A549 (cell line): ENCODE measurements around the gene NUMB. TPM values are rescaled to one million over a fixed set of nuclear protein-coding genes. Genes with fewer than 3 reads are reported as not detected.
A peak's percentile ranks its signal among the peaks of the same experiment; 100 is the strongest.

ENCODE experiments used
- ATAC-seq, 2 experiments: fragments of 200-7000 bp in 1 of 2; fragments of >200 bp in 1 of 2; cut with Nextera tagmentation in 1 of 2; cut with Tn5 transposase in 1 of 2; 3 replicates each; pipeline versions ENCODE4 v1.8.0 to v1.9.1; 2018 to 2020; ENCODE audit warnings: mild to moderate bottlenecking in 1 of 2, moderate library complexity in 1 of 2
- CTCF ChIA-PET: fragments of 300-600 bp; sonication (Branson Sonifier 250); formaldehyde crosslinking; extraction: SDS; loops from one replicate; lab custom pipeline; 2021; ENCODE audit warnings: antibody characterized with exemption, inconsistent platforms; lab: Yijun Ruan, JAX
- POLR2A ChIA-PET: fragments of 350-600 bp; formaldehyde crosslinking; extraction: SDS; loops from one replicate; lab custom pipeline; 2021; ENCODE audit warnings: antibody characterized with exemption, inconsistent platforms; lab: Yijun Ruan, JAX
- DNase-seq, 2 experiments: peaks; one replicate each; pipeline versions ENCODE4 v3.0.0 to v3.0.0-alpha.2; 2011 to 2016; ENCODE audit warnings: low read depth in 1 of 2, low spot score in 1 of 2
- FAIRE-seq: peaks from 2 replicates; lab custom pipeline; 2011; peaks lifted over from hg19 to GRCh38; lab: Jason Lieb, UNC
- H3K27ac ChIP-seq, 2 experiments: fragments of >200 bp; sonication (Bioruptor Twin); formaldehyde crosslinking; 3 replicates each; pipeline ENCODE4 v1.5.1; 2016 to 2017
- H3K4me1 ChIP-seq: fragments of >200 bp; sonication (Bioruptor Twin); formaldehyde crosslinking; 3 replicates; pipeline ENCODE4 v1.6.1; 2016
- H3K4me2 ChIP-seq: fragments of >200 bp; sonication (Bioruptor Twin); formaldehyde crosslinking; 3 replicates; pipeline ENCODE4 v1.6.1; 2016
- H3K4me3 ChIP-seq: fragments of >200 bp; sonication (Bioruptor Twin); formaldehyde crosslinking; 3 replicates; pipeline ENCODE4 v1.5.1; 2016
- H3K9me3 ChIP-seq: fragments of >200 bp; sonication (Bioruptor Twin); formaldehyde crosslinking; 3 replicates; pipeline ENCODE4 v1.6.1; 2016
- ATOH8 ChIP-seq: fragments of 250-450 bp; sonication (Bioruptor Pico); IDR thresholded peaks from 2 replicates; pipeline ENCODE4 v1.5.0; 2020; ENCODE audit warnings: low read depth, mild to moderate bottlenecking, moderate library complexity
- BHLHE40 ChIP-seq: IDR thresholded peaks from 2 replicates; pipeline ENCODE4 v1.6.1; 2012; ENCODE audit warnings: low read depth, low read length, inconsistent platforms
- CBX2 ChIP-seq: fragments of 200-600 bp; sonication (generic); IDR thresholded peaks from 2 replicates; pipeline ENCODE4 v1.6.1; 2016; ENCODE audit warnings: low read depth, mild to moderate bottlenecking, borderline replicate concordance
- CHD4 ChIP-seq: fragments of 200-600 bp; sonication (generic); IDR thresholded peaks from 2 replicates; pipeline ENCODE4 v1.6.1; 2016; ENCODE audit warnings: antibody characterized with exemption, mild to moderate bottlenecking, borderline replicate concordance
- E2F6 ChIP-seq: IDR thresholded peaks from 2 replicates; pipeline ENCODE4 v1.6.1; 2012; ENCODE audit warnings: low read depth, borderline replicate concordance
- EHMT2 ChIP-seq: fragments of 200-600 bp; sonication (generic); IDR thresholded peaks from 2 replicates; pipeline ENCODE4 v1.6.1; 2016; ENCODE audit warnings: antibody characterized with exemption, low read depth, mild to moderate bottlenecking, moderate library complexity
- ESRRA ChIP-seq: fragments of 150-350 bp; IDR thresholded peaks from 2 replicates; pipeline ENCODE4 v1.6.1; 2014; ENCODE audit warnings: mild to moderate bottlenecking, low read length, borderline replicate concordance
- FOSB ChIP-seq: fragments of 250-450 bp; sonication (Bioruptor Pico); IDR thresholded peaks from 2 replicates; pipeline ENCODE4 v1.5.0; 2020; ENCODE audit warnings: mild to moderate bottlenecking, moderate library complexity
- FOXS1 ChIP-seq: fragments of 250-450 bp; sonication (Bioruptor Pico); IDR thresholded peaks from 2 replicates; pipeline ENCODE4 v1.5.0; 2020; ENCODE audit warnings: mild to moderate bottlenecking, moderate library complexity
- GATA3 ChIP-seq: IDR thresholded peaks from 2 replicates; pipeline ENCODE4 v1.6.1; 2012; ENCODE audit warnings: borderline replicate concordance
- HDAC2 ChIP-seq: fragments of 200-600 bp; sonication (generic); IDR thresholded peaks from 2 replicates; pipeline ENCODE4 v1.6.1; 2016
- HEYL ChIP-seq: fragments of 250-450 bp; sonication (Bioruptor Pico); IDR thresholded peaks from 2 replicates; pipeline ENCODE4 v1.8.0; 2021; ENCODE audit warnings: mild to moderate bottlenecking, moderate library complexity
- HOXB5 ChIP-seq: fragments of 250-450 bp; sonication (Bioruptor Pico); IDR thresholded peaks from 2 replicates; pipeline ENCODE4 v1.5.0; 2020; ENCODE audit warnings: mild to moderate bottlenecking, moderate library complexity
- JUN ChIP-seq, 2 experiments: fragments of >200 bp; sonication (Bioruptor Twin); formaldehyde crosslinking; IDR thresholded peaks; 2 replicates in 1 of 2; 3 replicates in 1 of 2; pipeline ENCODE4 v1.6.1; 2016 to 2017
- KDM1A ChIP-seq: fragments of 200-600 bp; sonication (generic); IDR thresholded peaks from 2 replicates; pipeline ENCODE4 v1.6.1; 2016; ENCODE audit warnings: low read depth, mild to moderate bottlenecking
- MAX ChIP-seq: IDR thresholded peaks from 2 replicates; pipeline ENCODE4 v1.6.1; 2012
- PHF8 ChIP-seq: fragments of 200-600 bp; sonication (generic); IDR thresholded peaks from 2 replicates; pipeline ENCODE4 v1.6.1; 2016; ENCODE audit warnings: low read depth, mild to moderate bottlenecking, antibody characterized with exemption, moderate library complexity, borderline replicate concordance
- POLR2A ChIP-seq: IDR thresholded peaks from 2 replicates; pipeline ENCODE4 v1.6.1; 2012; ENCODE audit warnings: mild to moderate bottlenecking, low read length
- RARB ChIP-seq: fragments of 250-450 bp; sonication (Bioruptor Pico); IDR thresholded peaks from 2 replicates; pipeline ENCODE4 v1.8.0; 2021; ENCODE audit warnings: mild to moderate bottlenecking, moderate library complexity
- RCOR1 ChIP-seq: fragments of 150-350 bp; IDR thresholded peaks from 2 replicates; pipeline ENCODE4 v1.6.1; 2014; ENCODE audit warnings: antibody characterized with exemption, low read length, low read depth
- RFX5 ChIP-seq: fragments of 450-650 bp; IDR thresholded peaks from 2 replicates; pipeline ENCODE4 v1.7.1; 2014; ENCODE audit warnings: antibody characterized with exemption, mild to moderate bottlenecking, moderate library complexity
- SMC3 ChIP-seq: fragments of >200 bp; sonication (Bioruptor Twin); formaldehyde crosslinking; IDR thresholded peaks from 3 replicates; pipeline ENCODE4 v1.6.1; 2018; ENCODE audit warnings: inconsistent platforms
- ZC3H11A ChIP-seq: fragments of 450-650 bp; IDR thresholded peaks from 2 replicates; pipeline ENCODE4 v1.6.1; 2014; ENCODE audit warnings: antibody characterized with exemption, mild to moderate bottlenecking
- ZFP36 ChIP-seq: fragments of 450-650 bp; IDR thresholded peaks from 2 replicates; pipeline ENCODE4 v1.6.1; 2014; ENCODE audit warnings: borderline replicate concordance; ENCODE audit not compliant: partially characterized antibody
- ZNF302 ChIP-seq: fragments of 250-450 bp; sonication (Bioruptor Pico); IDR thresholded peaks from 2 replicates; pipeline ENCODE4 v1.9.0; 2021; ENCODE audit warnings: inconsistent platforms, mild to moderate bottlenecking, moderate library complexity
- WGBS: methylation state at CpG from one replicate; pipeline ENCODE4 v1.1.6; 2017; ENCODE audit errors: missing lambda C conversion rate; 5-methylcytosine and 5-hydroxymethylcytosine counted together
- polyA plus RNA-seq, 4 experiments: library from polyadenylated mRNA; depleted of rRNA in 3 of 4; stranded (reverse); fragments of >200 nt; fragmentation: RNase III in 1 of 4; extraction: RNeasy Plus Mini Kit Qiagen cat#74134 plus additional on column Dnase treatment in 1 of 4; gene quantifications; 2 replicates in 3 of 4; 3 replicates in 1 of 4; pipeline ENCODE4 v1.2.3, GENCODE V29; 2011 to 2017
- TF ChIP-seq, protein P1 (sequence below): fragments of 450-650 bp; IDR thresholded peaks from 2 replicates; pipeline ENCODE4 v1.6.1; 2014; ENCODE audit warnings: antibody characterized with exemption
- TF ChIP-seq, protein P2 (sequence below): fragments of >200 bp; sonication (Bioruptor Twin); formaldehyde crosslinking; IDR thresholded peaks from 3 replicates; pipeline ENCODE4 v1.5.1; 2016

The NUMB gene
- polyA plus RNA-seq, 2 of the 4 experiments (the other 2 are of a cell fraction), result 40.8 to 151 TPM

DNA sequence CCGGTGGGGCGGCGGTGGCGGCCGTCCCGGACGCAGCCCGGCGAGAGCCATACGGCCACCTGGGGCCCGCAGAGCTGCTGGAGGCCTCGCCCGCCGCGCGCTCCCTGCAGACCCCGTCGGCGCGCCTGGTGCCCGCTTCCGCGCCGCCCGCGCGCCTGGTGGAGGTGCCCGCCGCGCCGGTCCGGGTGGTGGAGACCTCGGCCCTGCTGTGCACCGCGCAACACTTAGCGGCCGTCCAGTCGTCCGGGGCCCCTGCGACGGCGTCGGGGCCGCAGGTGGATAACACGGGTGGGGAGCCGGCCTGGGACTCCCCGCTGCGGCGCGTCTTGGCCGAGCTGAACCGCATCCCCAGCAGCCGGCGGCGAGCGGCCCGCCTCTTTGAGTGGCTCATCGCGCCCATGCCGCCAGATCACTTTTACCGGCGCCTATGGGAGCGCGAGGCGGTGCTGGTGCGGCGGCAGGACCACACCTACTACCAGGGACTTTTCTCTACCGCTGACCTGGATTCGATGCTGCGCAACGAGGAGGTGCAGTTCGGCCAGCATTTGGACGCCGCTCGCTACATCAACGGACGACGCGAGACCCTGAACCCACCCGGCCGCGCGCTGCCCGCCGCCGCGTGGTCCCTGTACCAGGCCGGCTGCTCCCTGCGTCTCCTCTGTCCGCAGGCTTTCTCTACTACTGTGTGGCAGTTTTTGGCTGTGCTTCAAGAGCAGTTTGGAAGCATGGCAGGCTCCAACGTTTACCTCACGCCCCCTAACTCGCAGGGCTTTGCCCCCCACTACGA, 33.1 kb upstream of the NUMB start:
- H3K4me2 ChIP-seq, result peak overlapping the region; percentile 92
- WGBS, result 7% methylated on average over 26 of the region's 94 CpGs
- peaks cover 18% of the 10 kb centered on the region; the same call in 2 of the 3 replicates for H3K4me1 ChIP-seq
- DNase-seq (peak; percentile 65 to 67), FAIRE-seq (no peak), ATAC-seq (peak; percentile 83 to 87)
- H3K27ac ChIP-seq, result peak overlapping the region; percentile 88 to 99
- TF ChIP-seq, protein P1, sequence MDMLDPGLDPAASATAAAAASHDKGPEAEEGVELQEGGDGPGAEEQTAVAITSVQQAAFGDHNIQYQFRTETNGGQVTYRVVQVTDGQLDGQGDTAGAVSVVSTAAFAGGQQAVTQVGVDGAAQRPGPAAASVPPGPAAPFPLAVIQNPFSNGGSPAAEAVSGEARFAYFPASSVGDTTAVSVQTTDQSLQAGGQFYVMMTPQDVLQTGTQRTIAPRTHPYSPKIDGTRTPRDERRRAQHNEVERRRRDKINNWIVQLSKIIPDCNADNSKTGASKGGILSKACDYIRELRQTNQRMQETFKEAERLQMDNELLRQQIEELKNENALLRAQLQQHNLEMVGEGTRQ, result no peak
- no peak for TF ChIP-seq EHMT2
- TF ChIP-seq HDAC2, result no peak
- TF ChIP-seq PHF8, result peak; percentile 6; the same call in 1 of the 2 replicates
- TF ChIP-seq JUN (IDR thresholded peaks at IDR 0.05), result peak in 1 of 2 experiments; percentile 68; a peak in 2 of 5 replicates
- TF ChIP-seq MAX, result peak; percentile 45; the same call in 1 of the 2 replicates
- TF ChIP-seq GATA3, result no peak
- TF ChIP-seq KDM1A, result no peak
- TF ChIP-seq SMC3, result no peak
- peak; percentile 54 for TF ChIP-seq POLR2A
- no peak for TF ChIP-seq ESRRA
- TF ChIP-seq HEYL (CRISPR knock-in tag), result no peak
- no peak for TF ChIP-seq RCOR1
- no peak for TF ChIP-seq ZFP36
- TF ChIP-seq E2F6, result peak; percentile 16; the same call in 1 of the 2 replicates
- TF ChIP-seq CHD4, result no peak
- ChIA-PET CTCF (interaction anchor here (1.0 to 5.5 kb wide), 6 partner anchors 10 to 174 kb away, joined by 3 to 26 read pairs (median 4); no protein-coding TSS in a partner anchor), POLR2A (interaction anchor here (0.7 to 2.2 kb wide), 10 partner anchors 8 to 395 kb away, joined by 3 to 22 read pairs (median 4); partner anchors contain the start of genes ACOT2, ACOT4, ACOT6 and NUMB)
- no peaks in the 10 kb centered on the region for H3K9me3 ChIP-seq
- H3K4me3 ChIP-seq, result peak overlapping the region; percentile 81

- peak overlapping the region; percentile 92 for H3K4me2 ChIP-seq
- TF ChIP-seq FOXS1 (no peak), HOXB5 (no peak), ZC3H11A (no peak), JUN (IDR thresholded peaks at IDR 0.05) (no peak), ATOH8 (no peak), CHD4 (no peak), RFX5 (no peak), SMC3 (no peak), FOSB (CRISPR knock-in tag) (no peak), BHLHE40 (no peak), ZNF302 (CRISPR knock-in tag) (no peak), RARB (CRISPR knock-in tag) (no peak), CBX2 (no peak)
- TF ChIP-seq, protein P2, sequence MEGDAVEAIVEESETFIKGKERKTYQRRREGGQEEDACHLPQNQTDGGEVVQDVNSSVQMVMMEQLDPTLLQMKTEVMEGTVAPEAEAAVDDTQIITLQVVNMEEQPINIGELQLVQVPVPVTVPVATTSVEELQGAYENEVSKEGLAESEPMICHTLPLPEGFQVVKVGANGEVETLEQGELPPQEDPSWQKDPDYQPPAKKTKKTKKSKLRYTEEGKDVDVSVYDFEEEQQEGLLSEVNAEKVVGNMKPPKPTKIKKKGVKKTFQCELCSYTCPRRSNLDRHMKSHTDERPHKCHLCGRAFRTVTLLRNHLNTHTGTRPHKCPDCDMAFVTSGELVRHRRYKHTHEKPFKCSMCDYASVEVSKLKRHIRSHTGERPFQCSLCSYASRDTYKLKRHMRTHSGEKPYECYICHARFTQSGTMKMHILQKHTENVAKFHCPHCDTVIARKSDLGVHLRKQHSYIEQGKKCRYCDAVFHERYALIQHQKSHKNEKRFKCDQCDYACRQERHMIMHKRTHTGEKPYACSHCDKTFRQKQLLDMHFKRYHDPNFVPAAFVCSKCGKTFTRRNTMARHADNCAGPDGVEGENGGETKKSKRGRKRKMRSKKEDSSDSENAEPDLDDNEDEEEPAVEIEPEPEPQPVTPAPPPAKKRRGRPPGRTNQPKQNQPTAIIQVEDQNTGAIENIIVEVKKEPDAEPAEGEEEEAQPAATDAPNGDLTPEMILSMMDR, result no peak
- TF ChIP-seq, all 56 proteins: peak for 0
- ATAC-seq, result no peak
- H3K9me3 ChIP-seq, result no peaks in the 10 kb centered on the region
- CTCF ChIA-PET, result interaction anchor here (0.7 to 5.5 kb wide), 4 partner anchors 18 to 194 kb away, joined by 3 to 26 read pairs (median 7); no protein-coding TSS in a partner anchor
- peak overlapping the region in 1 of 2 experiments; percentile 99; a peak in 3 of 6 replicates for H3K27ac ChIP-seq
- no peak for DNase-seq
- 84% methylated on average over 6 of the region's 6 CpGs for WGBS
- FAIRE-seq, result no peak
- peaks cover 18% of the 10 kb centered on the region; the same call in 2 of the 3 replicates for H3K4me1 ChIP-seq
- H3K4me3 ChIP-seq, result peak overlapping the region; percentile 81
- POLR2A ChIA-PET, result interaction anchor here (0.9 kb wide), 1 partner anchor 28 kb away, joined by 4 read pairs; no protein-coding TSS in a partner anchor
Measured at GRCh38 chr14:73489481-73490175, 31.3 kb upstream of the NUMB start.
